GM12874 (cell line): ENCODE data around the gene PPARG.

ENCODE experiments used
- CTCF ChIP-seq: IDR thresholded peaks from 2 replicates; pipeline ENCODE4 v1.5.1; 2011; ENCODE audit warnings: low read depth, mild to moderate bottlenecking, control low read depth, low read length, moderate library complexity; ENCODE audit not compliant: insufficient read depth

Gene PPARG

DNA sequence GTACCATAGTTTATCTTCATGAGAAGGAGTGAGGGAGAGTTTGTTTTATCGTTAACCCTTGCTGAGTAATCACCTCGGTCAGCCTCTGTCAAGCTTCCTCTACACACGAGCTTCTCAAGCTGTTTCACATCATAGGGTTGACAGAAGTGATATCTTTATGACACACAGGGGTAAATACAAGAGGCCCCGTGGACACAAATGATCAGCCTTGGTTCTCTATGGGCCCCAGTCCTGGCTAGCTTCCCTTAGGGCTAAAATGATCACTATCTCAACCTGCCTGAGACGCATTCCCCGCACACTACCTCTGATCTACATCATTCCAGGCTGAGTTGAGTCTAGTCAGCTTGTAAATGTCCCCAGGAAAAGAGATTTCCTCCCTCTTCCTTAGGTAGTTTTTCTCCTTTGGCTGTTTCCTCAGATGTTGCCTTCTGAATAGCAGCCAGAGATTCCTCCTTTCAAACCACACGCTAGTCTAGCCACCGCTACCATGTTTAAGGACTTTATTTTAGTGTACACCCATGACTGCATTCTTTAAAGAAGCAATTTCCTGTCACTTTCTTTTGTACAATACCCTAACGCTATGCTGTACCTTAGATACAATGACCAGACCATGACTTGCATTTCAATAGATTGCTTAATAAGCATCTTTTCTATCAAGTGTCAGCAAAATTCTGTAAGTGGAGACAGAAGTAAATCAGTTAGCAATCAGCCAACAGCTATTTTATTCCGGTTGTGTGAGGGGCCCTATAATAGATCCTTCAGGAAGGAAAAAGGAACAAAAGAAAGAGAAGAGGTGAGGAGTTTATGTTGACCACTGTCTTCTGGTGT is 35.1 kb upstream of the PPARG start:
- TF ChIP-seq CTCF, result no peak

DNA sequence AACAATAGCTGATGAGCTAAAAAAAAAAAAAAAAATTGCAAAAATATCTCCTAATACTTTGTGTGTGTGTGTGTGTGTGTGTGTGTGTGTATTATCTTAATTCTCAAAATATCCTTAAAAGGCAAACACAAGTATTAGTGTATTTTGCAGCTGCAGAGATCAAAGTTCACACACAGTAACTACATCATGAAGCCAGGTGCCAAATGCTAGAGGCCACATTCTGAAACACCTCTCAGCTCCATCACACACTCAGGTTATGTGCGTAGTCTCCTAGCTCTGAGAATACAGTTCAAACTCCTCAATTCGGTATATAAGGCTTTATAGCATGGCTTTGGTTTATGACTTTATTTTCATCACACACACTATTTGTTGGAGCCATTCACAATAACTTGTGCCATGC is 33.5 kb upstream of the PPARG start:
- no peak for TF ChIP-seq CTCF

GRCh38 chr3:12258911-12259310 is 30.0 kb upstream of the PPARG start:
- no peak for TF ChIP-seq CTCF

- TF ChIP-seq CTCF, result no peak
Observed at GRCh38 chr3:12265508-12265907, 23.4 kb upstream of the PPARG start.

DNA sequence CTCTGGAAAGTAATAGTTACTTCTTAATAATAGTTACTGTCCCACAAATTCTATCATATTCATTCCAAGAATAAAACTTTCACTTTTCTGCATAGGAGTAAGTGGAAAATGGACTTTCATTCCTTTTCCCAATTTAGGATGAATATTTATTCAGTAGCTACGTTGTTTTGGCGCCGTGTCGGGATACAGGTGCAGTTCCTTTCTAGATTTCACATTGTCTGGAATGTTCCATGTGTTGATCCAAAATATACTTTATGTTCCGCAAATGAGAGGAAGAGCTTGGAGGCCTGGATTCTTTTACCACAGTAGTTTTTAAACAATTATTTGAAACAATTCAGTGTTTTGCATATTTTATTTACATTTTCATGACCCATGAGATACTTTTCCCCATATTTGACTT is 22.8 kb upstream of the PPARG start:
- no peak for TF ChIP-seq CTCF

- TF ChIP-seq CTCF, result no peak
Observed at GRCh38 chr3:12267376-12268030, 21.4 kb upstream of the PPARG start.

DNA sequence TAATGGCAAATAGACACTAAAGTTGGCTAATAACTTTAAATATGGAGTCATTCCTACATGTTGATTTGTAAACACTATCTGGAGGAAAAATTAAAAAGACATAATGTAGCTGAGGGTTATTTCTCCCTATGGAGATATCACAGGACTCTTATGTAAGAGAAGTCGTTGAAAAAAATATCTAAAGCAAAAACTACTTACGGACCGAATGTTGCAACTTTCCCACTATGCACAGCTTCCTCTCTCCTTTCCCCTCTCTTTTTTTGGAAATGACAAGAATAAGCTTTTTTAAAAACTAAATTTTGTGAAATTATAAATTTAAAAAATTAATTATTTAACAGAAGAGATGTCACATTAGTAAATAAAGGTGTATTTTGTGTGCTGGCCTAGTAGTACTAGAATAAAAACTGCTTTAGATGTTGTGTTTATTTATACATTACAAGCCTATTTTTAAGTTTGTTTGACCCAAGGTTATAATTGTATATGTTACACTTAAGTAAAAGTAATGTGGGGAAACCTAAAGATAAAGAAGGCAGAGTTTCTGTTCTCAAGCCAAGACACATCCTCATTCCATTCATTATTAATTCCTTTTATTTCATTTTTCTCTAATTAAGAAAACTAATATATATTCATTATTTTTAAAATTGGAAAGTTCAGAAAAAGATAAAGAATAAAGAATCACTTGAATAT is 20.7 kb upstream of the PPARG start:
- TF ChIP-seq CTCF, result no peak
